GM23338 (cell line): ENCODE data around the gene EVI5L. TPM values are rescaled to one million over a fixed set of nuclear protein-coding genes. Genes with fewer than 3 reads are reported as not detected.

Source experiments
- ATAC-seq: fragments of 200-7000 bp; cut with Tn5 transposase; 3 replicates; pipeline ENCODE4 v1.9.1; 2020
- DNase-seq: peaks from one replicate; pipeline ENCODE4 v3.0.0-alpha.2; 2015; ENCODE audit warnings: low spot score
- H2AFZ ChIP-seq: fragments of 200-600 bp; sonication (generic); 2 replicates; pipeline ENCODE4 v1.8.0; 2016; ENCODE audit warnings: antibody characterized with exemption, mild to moderate bottlenecking, moderate library complexity
- H3F3A ChIP-seq: fragments of 200-600 bp; sonication (generic); replicated peaks from 2 replicates; pipeline ENCODE4 v1.8.0; 2017; ENCODE audit warnings: antibody characterized with exemption, mixed run types, low read depth
- H3K27ac ChIP-seq: fragments of 200-600 bp; sonication (generic); 2 replicates; pipeline ENCODE4 v1.6.1; 2016; ENCODE audit warnings: low read depth
- H3K27me3 ChIP-seq: fragments of 200-600 bp; sonication (generic); 2 replicates; pipeline ENCODE4 v1.8.0; 2016; ENCODE audit warnings: mild to moderate bottlenecking, mixed run types, moderate library complexity; ENCODE audit not compliant: insufficient read depth
- H3K36me3 ChIP-seq: fragments of 200-600 bp; sonication (generic); 2 replicates; pipeline ENCODE4 v1.8.0; 2016; ENCODE audit warnings: mild to moderate bottlenecking; ENCODE audit not compliant: insufficient read depth
- H3K4me1 ChIP-seq: fragments of 200-600 bp; sonication (generic); 2 replicates; pipeline ENCODE4 v1.8.0; 2016; ENCODE audit warnings: mild to moderate bottlenecking, moderate library complexity; ENCODE audit not compliant: insufficient read depth
- H3K4me2 ChIP-seq: fragments of 200-600 bp; sonication (generic); 2 replicates; pipeline ENCODE4 v1.7.1; 2017; ENCODE audit warnings: mixed run types
- H3K4me3 ChIP-seq: fragments of 200-600 bp; sonication (generic); 2 replicates; pipeline ENCODE4 v1.6.1; 2016; ENCODE audit warnings: mixed run types
- H3K79me2 ChIP-seq: fragments of 200-600 bp; sonication (generic); replicated peaks from 2 replicates; pipeline ENCODE4 v1.8.0; 2017; ENCODE audit warnings: mild to moderate bottlenecking; ENCODE audit not compliant: insufficient read depth
- H3K9me2 ChIP-seq: fragments of 200-600 bp; sonication (generic); 2 replicates; pipeline ENCODE4 v1.8.0; 2017; ENCODE audit not compliant: insufficient read depth
- H4K20me1 ChIP-seq: fragments of 200-600 bp; sonication (generic); replicated peaks from 2 replicates; pipeline ENCODE4 v1.8.0; 2017; ENCODE audit warnings: mild to moderate bottlenecking; ENCODE audit not compliant: insufficient read depth
- H3K27ac Mint-ChIP-seq: 2 replicates; pipeline ENCODE4 v1.8.0; 2020; ENCODE audit warnings: inconsistent platforms, mild to moderate bottlenecking, moderate library complexity, mixed read lengths
- H3K27me3 Mint-ChIP-seq: 3 replicates; pipeline ENCODE4 v1.8.0; 2022; ENCODE audit warnings: low read depth, mild to moderate bottlenecking, moderate library complexity, mixed read lengths, inconsistent platforms; ENCODE audit not compliant: insufficient read depth, poor library complexity
- H3K36me3 Mint-ChIP-seq: 3 replicates; pipeline ENCODE4 v1.8.0; 2021; ENCODE audit warnings: low read depth, mild to moderate bottlenecking, inconsistent platforms, moderate library complexity, mixed read lengths
- H3K4me1 Mint-ChIP-seq: 3 replicates; pipeline ENCODE4 v1.8.0; 2020; ENCODE audit warnings: mild to moderate bottlenecking, inconsistent platforms, mixed read lengths
- H3K4me3 Mint-ChIP-seq: 3 replicates; pipeline ENCODE4 v1.8.0; 2021; ENCODE audit warnings: moderate library complexity, mild to moderate bottlenecking, inconsistent platforms, mixed read lengths
- H3K9me3 Mint-ChIP-seq: 3 replicates; pipeline ENCODE4 v1.8.0; 2020; ENCODE audit warnings: moderate library complexity, mild to moderate bottlenecking, inconsistent platforms, mixed read lengths
- CREB1 ChIP-seq: fragments of 250-450 bp; sonication (Bioruptor Pico); IDR thresholded peaks from 2 replicates; pipeline ENCODE4 v1.5.0; 2020; ENCODE audit warnings: low read depth, mild to moderate bottlenecking, moderate library complexity
- EZH2 ChIP-seq: fragments of 200-600 bp; sonication (generic); IDR thresholded peaks from one replicate; pipeline ENCODE4 v1.8.0; 2017; ENCODE audit warnings: antibody characterized with exemption, mild to moderate bottlenecking, low read depth; ENCODE audit not compliant: unreplicated experiment
- EZH2phosphoT487 ChIP-seq: fragments of 200-600 bp; sonication (generic); IDR thresholded peaks from one replicate; pipeline ENCODE4 v1.8.1; 2018; ENCODE audit warnings: antibody characterized with exemption; ENCODE audit not compliant: unreplicated experiment
- NANOG ChIP-seq: IDR thresholded peaks from 2 replicates; pipeline ENCODE4 v1.6.1; 2016; ENCODE audit warnings: antibody characterized with exemption, borderline replicate concordance
- STAT1 ChIP-seq: IDR thresholded peaks from one replicate; pipeline ENCODE4 v1.6.1; 2016; ENCODE audit warnings: antibody characterized with exemption; ENCODE audit not compliant: unreplicated experiment
- ZNF114 ChIP-seq: fragments of 250-450 bp; sonication (Bioruptor Pico); IDR thresholded peaks from 2 replicates; pipeline ENCODE4 v1.5.0; 2020; ENCODE audit warnings: mild to moderate bottlenecking, moderate library complexity
- ZNF331 ChIP-seq: fragments of 250-450 bp; sonication (Bioruptor Pico); IDR thresholded peaks from 2 replicates; pipeline ENCODE4 v1.5.0; 2020; ENCODE audit warnings: low read depth, mild to moderate bottlenecking, moderate library complexity
- polyA plus RNA-seq: library from polyadenylated mRNA; unstranded; fragments of >200 nt; fragmentation: Nextera tagmentation; extraction: Ambion mirVana; gene quantifications from 2 replicates; pipeline ENCODE4 v1.2.1, GENCODE V29; 2016
- total RNA-seq: library from RNA; depleted of rRNA; stranded (reverse); fragments of >200 nt; shearing (Covaris generic); gene quantifications from 2 replicates; pipeline ENCODE4 v1.2.3, GENCODE V29; 2014
- TF ChIP-seq, protein P1 (sequence below): IDR thresholded peaks from 2 replicates; pipeline ENCODE4 v1.6.1; 2016; ENCODE audit warnings: antibody characterized with exemption
- TF ChIP-seq, protein P2 (sequence below): fragments of 250-450 bp; sonication (Bioruptor Pico); IDR thresholded peaks from 2 replicates; pipeline ENCODE4 v1.5.0; 2020; ENCODE audit warnings: mild to moderate bottlenecking, moderate library complexity

The EVI5L gene
- total and polyA plus RNA-seq, 2 experiments from 2014 or later, result 4.5 to 16.2 TPM

- peaks cover 13% of the 10 kb centered on the region for H3K27me3 Mint-ChIP-seq
- H3K4me3 ChIP-seq, result no peak overlapping the region
- no peak overlapping the region for H3K27ac Mint-ChIP-seq
- H3K27me3 ChIP-seq, result no peaks in the 10 kb centered on the region
- peaks cover 18% of the 10 kb centered on the region for H3F3A ChIP-seq
- no peaks in the 10 kb centered on the region for H3K9me2 ChIP-seq
- H3K79me2 ChIP-seq, result no peaks in the 10 kb centered on the region
- no peak overlapping the region for H3K4me3 Mint-ChIP-seq
- no peak overlapping the region for H3K27ac ChIP-seq
- no peaks in the 10 kb centered on the region; the same call in 2 of the 3 replicates for H3K36me3 Mint-ChIP-seq
- no peaks in the 10 kb centered on the region for H3K36me3 ChIP-seq
- no peaks in the 10 kb centered on the region for H3K4me1 ChIP-seq
- H2AFZ ChIP-seq, result no peak overlapping the region
- H3K4me2 ChIP-seq, result no peak overlapping the region
- TF ChIP-seq, protein P1, sequence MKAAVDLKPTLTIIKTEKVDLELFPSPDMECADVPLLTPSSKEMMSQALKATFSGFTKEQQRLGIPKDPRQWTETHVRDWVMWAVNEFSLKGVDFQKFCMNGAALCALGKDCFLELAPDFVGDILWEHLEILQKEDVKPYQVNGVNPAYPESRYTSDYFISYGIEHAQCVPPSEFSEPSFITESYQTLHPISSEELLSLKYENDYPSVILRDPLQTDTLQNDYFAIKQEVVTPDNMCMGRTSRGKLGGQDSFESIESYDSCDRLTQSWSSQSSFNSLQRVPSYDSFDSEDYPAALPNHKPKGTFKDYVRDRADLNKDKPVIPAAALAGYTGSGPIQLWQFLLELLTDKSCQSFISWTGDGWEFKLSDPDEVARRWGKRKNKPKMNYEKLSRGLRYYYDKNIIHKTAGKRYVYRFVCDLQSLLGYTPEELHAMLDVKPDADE, result no peak
- TF ChIP-seq EZH2phosphoT487, result no peak
- TF ChIP-seq ZNF331, result no peak
- TF ChIP-seq NANOG, result no peak
- DNase-seq (no peak), ATAC-seq (no peak)
- H3K9me3 Mint-ChIP-seq, result peaks cover 6% of the 10 kb centered on the region; the same call in 2 of the 3 replicates
- no peaks in the 10 kb centered on the region for H3K4me1 Mint-ChIP-seq
- H4K20me1 ChIP-seq, result no peaks in the 10 kb centered on the region
Measured at GRCh38 chr19:7842661-7843294, 12.8 kb downstream of the EVI5L start.

- H3K36me3 Mint-ChIP-seq, result no peaks in the 10 kb centered on the region; the same call in 2 of the 3 replicates
- DNase-seq (no peak), ATAC-seq (no peak)
- Histone ChIP-seq H2AFZ (no peak overlapping the region), H4K20me1 (no peaks in the 10 kb centered on the region), H3K4me3 (no peak overlapping the region), H3K27me3 (no peaks in the 10 kb centered on the region), H3F3A (peaks cover 18% of the 10 kb centered on the region), H3K9me2 (no peaks in the 10 kb centered on the region), H3K27ac (no peak overlapping the region), H3K36me3 (no peaks in the 10 kb centered on the region), H3K4me1 (no peaks in the 10 kb centered on the region), H3K79me2 (no peaks in the 10 kb centered on the region), H3K4me2 (no peak overlapping the region)
- H3K27me3 Mint-ChIP-seq, result peaks cover 13% of the 10 kb centered on the region
- no peak for TF ChIP-seq STAT1
- TF ChIP-seq ZNF114 (CRISPR knock-in tag), result no peak
- no peak for TF ChIP-seq EZH2
- no peak for TF ChIP-seq CREB1 (CRISPR knock-in tag)
- H3K4me1 Mint-ChIP-seq, result no peaks in the 10 kb centered on the region
- H3K4me3 Mint-ChIP-seq, result no peak overlapping the region
- no peak overlapping the region for H3K27ac Mint-ChIP-seq
- H3K9me3 Mint-ChIP-seq, result peaks cover 6% of the 10 kb centered on the region; the same call in 2 of the 3 replicates
Measured at GRCh38 chr19:7843521-7843920, 13.5 kb downstream of the EVI5L start.

DNA sequence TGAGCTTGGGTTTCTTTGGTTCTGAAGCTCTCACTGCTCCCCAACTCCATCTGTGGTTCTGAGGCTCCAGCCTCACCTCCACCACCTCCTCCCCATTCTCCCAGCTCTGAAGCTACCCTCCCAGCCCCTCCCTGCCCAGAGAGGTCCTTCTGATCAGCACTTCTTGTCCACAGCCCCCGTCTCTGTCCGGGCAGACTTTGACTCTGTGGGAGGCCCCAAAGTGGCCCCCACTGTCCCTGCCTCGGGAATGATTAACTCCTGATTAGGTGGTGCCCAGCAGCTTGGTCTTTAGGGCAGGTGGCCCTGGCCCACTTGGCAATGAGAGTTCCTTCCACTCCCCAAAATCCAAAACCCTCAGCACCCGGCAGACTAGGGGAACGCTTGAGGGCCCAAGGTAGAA, 14.4 kb downstream of the EVI5L start:
- Histone ChIP-seq H2AFZ (no peak overlapping the region), H3K36me3 (no peaks in the 10 kb centered on the region), H3K4me3 (no peak overlapping the region), H3K79me2 (no peaks in the 10 kb centered on the region), H3K27ac (no peak overlapping the region), H3K9me2 (no peaks in the 10 kb centered on the region), H3K4me1 (no peaks in the 10 kb centered on the region), H3K27me3 (no peaks in the 10 kb centered on the region), H4K20me1 (no peaks in the 10 kb centered on the region), H3F3A (peaks cover 18% of the 10 kb centered on the region), H3K4me2 (no peak overlapping the region)
- H3K4me3 Mint-ChIP-seq, result no peak overlapping the region
- no peaks in the 10 kb centered on the region; the same call in 2 of the 3 replicates for H3K36me3 Mint-ChIP-seq
- H3K9me3 Mint-ChIP-seq, result peaks cover 6% of the 10 kb centered on the region; the same call in 2 of the 3 replicates
- no peaks in the 10 kb centered on the region for H3K4me1 Mint-ChIP-seq
- DNase-seq, result no peak
- peaks cover 13% of the 10 kb centered on the region for H3K27me3 Mint-ChIP-seq
- ATAC-seq, result no peak
- H3K27ac Mint-ChIP-seq, result no peak overlapping the region
- TF ChIP-seq, protein P2, sequence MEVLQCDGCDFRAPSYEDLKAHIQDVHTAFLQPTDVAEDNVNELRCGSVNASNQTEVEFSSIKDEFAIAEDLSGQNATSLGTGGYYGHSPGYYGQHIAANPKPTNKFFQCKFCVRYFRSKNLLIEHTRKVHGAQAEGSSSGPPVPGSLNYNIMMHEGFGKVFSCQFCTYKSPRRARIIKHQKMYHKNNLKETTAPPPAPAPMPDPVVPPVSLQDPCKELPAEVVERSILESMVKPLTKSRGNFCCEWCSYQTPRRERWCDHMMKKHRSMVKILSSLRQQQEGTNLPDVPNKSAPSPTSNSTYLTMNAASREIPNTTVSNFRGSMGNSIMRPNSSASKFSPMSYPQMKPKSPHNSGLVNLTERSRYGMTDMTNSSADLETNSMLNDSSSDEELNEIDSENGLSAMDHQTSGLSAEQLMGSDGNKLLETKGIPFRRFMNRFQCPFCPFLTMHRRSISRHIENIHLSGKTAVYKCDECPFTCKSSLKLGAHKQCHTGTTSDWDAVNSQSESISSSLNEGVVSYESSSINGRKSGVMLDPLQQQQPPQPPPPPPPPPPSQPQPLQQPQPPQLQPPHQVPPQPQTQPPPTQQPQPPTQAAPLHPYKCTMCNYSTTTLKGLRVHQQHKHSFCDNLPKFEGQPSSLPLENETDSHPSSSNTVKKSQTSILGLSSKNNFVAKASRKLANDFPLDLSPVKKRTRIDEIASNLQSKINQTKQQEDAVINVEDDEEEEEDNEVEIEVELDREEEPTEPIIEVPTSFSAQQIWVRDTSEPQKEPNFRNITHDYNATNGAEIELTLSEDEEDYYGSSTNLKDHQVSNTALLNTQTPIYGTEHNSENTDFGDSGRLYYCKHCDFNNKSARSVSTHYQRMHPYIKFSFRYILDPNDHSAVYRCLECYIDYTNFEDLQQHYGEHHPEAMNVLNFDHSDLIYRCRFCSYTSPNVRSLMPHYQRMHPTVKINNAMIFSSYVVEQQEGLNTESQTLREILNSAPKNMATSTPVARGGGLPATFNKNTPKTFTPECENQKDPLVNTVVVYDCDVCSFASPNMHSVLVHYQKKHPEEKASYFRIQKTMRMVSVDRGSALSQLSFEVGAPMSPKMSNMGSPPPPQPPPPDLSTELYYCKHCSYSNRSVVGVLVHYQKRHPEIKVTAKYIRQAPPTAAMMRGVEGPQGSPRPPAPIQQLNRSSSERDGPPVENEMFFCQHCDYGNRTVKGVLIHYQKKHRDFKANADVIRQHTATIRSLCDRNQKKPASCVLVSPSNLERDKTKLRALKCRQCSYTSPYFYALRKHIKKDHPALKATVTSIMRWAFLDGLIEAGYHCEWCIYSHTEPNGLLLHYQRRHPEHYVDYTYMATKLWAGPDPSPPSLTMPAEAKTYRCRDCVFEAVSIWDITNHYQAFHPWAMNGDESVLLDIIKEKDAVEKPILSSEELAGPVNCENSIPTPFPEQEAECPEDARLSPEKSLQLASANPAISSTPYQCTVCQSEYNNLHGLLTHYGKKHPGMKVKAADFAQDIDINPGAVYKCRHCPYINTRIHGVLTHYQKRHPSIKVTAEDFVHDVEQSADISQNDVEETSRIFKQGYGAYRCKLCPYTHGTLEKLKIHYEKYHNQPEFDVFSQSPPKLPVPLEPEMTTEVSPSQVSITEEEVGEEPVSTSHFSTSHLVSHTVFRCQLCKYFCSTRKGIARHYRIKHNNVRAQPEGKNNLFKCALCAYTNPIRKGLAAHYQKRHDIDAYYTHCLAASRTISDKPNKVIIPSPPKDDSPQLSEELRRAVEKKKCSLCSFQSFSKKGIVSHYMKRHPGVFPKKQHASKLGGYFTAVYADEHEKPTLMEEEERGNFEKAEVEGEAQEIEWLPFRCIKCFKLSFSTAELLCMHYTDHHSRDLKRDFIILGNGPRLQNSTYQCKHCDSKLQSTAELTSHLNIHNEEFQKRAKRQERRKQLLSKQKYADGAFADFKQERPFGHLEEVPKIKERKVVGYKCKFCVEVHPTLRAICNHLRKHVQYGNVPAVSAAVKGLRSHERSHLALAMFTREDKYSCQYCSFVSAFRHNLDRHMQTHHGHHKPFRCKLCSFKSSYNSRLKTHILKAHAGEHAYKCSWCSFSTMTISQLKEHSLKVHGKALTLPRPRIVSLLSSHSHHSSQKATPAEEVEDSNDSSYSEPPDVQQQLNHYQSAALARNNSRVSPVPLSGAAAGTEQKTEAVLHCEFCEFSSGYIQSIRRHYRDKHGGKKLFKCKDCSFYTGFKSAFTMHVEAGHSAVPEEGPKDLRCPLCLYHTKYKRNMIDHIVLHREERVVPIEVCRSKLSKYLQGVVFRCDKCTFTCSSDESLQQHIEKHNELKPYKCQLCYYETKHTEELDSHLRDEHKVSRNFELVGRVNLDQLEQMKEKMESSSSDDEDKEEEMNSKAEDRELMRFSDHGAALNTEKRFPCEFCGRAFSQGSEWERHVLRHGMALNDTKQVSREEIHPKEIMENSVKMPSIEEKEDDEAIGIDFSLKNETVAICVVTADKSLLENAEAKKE (CRISPR knock-in tag), result no peak
- TF ChIP-seq ZNF114 (CRISPR knock-in tag) (no peak), STAT1 (no peak)
